ENCODE results near the gene SF3B6.

Gene SF3B6

GRCh38 chr2:24104906-24105305, 28.8 kb upstream of the SF3B6 start:
- no peak overlapping the region for H3K4me2 ChIP-seq (ENCODE audit: low read depth, low read length, poor library complexity, severe bottlenecking)
- no peak overlapping the region for H3K9ac ChIP-seq (ENCODE audit: low read length)
- no peaks in the 10 kb centered on the region for H3F3A ChIP-seq (ENCODE audit: insufficient read depth)
- no peak for TF ChIP-seq EZH2phosphoT487 (conservative IDR thresholded peaks at IDR 0.05; ENCODE audit: low read length)
- TF ChIP-seq, protein P1, sequence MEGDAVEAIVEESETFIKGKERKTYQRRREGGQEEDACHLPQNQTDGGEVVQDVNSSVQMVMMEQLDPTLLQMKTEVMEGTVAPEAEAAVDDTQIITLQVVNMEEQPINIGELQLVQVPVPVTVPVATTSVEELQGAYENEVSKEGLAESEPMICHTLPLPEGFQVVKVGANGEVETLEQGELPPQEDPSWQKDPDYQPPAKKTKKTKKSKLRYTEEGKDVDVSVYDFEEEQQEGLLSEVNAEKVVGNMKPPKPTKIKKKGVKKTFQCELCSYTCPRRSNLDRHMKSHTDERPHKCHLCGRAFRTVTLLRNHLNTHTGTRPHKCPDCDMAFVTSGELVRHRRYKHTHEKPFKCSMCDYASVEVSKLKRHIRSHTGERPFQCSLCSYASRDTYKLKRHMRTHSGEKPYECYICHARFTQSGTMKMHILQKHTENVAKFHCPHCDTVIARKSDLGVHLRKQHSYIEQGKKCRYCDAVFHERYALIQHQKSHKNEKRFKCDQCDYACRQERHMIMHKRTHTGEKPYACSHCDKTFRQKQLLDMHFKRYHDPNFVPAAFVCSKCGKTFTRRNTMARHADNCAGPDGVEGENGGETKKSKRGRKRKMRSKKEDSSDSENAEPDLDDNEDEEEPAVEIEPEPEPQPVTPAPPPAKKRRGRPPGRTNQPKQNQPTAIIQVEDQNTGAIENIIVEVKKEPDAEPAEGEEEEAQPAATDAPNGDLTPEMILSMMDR (IDR thresholded peaks at IDR 0.05; ENCODE audit: insufficient read depth, low read length, poor library complexity, severe bottlenecking) = no peak
- H3K9me3 ChIP-seq (ENCODE audit: insufficient read depth, low read length) = no peaks in the 10 kb centered on the region
- H3K9me2 ChIP-seq (replicated peaks; ENCODE audit: insufficient read depth, low read length) = no peaks in the 10 kb centered on the region
- no peak overlapping the region for H3K27ac ChIP-seq (ENCODE audit: low read depth, low read length)
- no peak overlapping the region for H3K4me3 ChIP-seq (ENCODE audit: insufficient read depth, low read length, poor library complexity, severe bottlenecking)
- no peak overlapping the region for H2AFZ ChIP-seq (ENCODE audit: low read depth, low read length, severe bottlenecking)
- no peaks in the 10 kb centered on the region for H4K20me1 ChIP-seq (ENCODE audit: low read depth, low read length)
- no peaks in the 10 kb centered on the region for H3K36me3 ChIP-seq (ENCODE audit: low read length)
- no peaks in the 10 kb centered on the region for H3K27me3 ChIP-seq (ENCODE audit: low read length)
- H3K79me2 ChIP-seq (ENCODE audit: insufficient read depth, low read length) = no peaks in the 10 kb centered on the region

DNA sequence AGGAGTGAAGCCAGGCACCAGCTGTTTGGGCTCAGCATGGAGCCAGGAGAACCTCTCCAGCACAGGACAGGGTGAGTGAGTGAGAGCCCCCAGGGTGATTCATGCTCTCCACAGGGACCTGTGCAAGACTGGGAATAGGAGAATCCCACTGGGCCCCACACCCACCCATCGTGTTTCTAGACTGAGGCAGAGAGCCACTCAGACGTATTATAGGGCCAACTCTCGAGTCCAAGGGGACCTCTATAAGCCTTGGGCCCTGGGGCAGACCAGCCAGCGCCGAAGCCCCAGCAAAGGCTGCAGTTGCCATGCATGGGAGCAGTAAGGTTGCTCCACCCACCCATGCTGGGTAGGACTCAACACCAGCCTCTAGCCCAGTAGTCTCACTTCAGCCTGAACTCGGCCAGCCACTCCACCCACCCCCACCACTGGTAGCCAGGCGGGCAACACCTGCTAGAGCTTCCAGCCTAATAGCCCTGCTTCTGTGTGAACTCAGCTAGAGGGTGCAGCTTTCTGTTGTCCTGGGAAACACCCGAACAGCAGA, 28.1 kb upstream of the SF3B6 start:
- TF ChIP-seq, protein P1 (IDR thresholded peaks at IDR 0.05; ENCODE audit: insufficient read depth, low read length, poor library complexity, severe bottlenecking) = no peak
- TF ChIP-seq EZH2phosphoT487 (conservative IDR thresholded peaks at IDR 0.05; ENCODE audit: low read length) = no peak
- H3K9me2 ChIP-seq (replicated peaks; ENCODE audit: insufficient read depth, low read length) = no peaks in the 10 kb centered on the region
- no peak overlapping the region for H3K9ac ChIP-seq (ENCODE audit: low read length)
- no peak overlapping the region for H3K4me2 ChIP-seq (ENCODE audit: low read depth, low read length, poor library complexity, severe bottlenecking)
- no peak overlapping the region for H2AFZ ChIP-seq (ENCODE audit: low read depth, low read length, severe bottlenecking)
- H3F3A ChIP-seq (ENCODE audit: insufficient read depth) = no peaks in the 10 kb centered on the region
- H3K79me2 ChIP-seq (ENCODE audit: insufficient read depth, low read length) = no peaks in the 10 kb centered on the region
- H3K36me3 ChIP-seq (ENCODE audit: low read length) = no peaks in the 10 kb centered on the region
- no peak overlapping the region for H3K4me3 ChIP-seq (ENCODE audit: insufficient read depth, low read length, poor library complexity, severe bottlenecking)
- H3K27me3 ChIP-seq (ENCODE audit: low read length) = no peaks in the 10 kb centered on the region
- no peaks in the 10 kb centered on the region for H3K9me3 ChIP-seq (ENCODE audit: insufficient read depth, low read length)
- no peaks in the 10 kb centered on the region for H4K20me1 ChIP-seq (ENCODE audit: low read depth, low read length)
- H3K27ac ChIP-seq (ENCODE audit: low read depth, low read length) = no peak overlapping the region

- Histone ChIP-seq H4K20me1 (ENCODE audit: low read depth, low read length) (no peaks in the 10 kb centered on the region), H3K27ac (ENCODE audit: low read depth, low read length) (no peak overlapping the region), H3K36me3 (ENCODE audit: low read length) (no peaks in the 10 kb centered on the region), H3K9me3 (ENCODE audit: insufficient read depth, low read length) (no peaks in the 10 kb centered on the region), H3K4me3 (ENCODE audit: insufficient read depth, low read length, poor library complexity, severe bottlenecking) (no peak overlapping the region), H3K9ac (ENCODE audit: low read length) (no peak overlapping the region), H3K4me2 (ENCODE audit: low read depth, low read length, poor library complexity, severe bottlenecking) (no peak overlapping the region), H3F3A (ENCODE audit: insufficient read depth) (no peaks in the 10 kb centered on the region), H3K79me2 (ENCODE audit: insufficient read depth, low read length) (no peaks in the 10 kb centered on the region), H3K27me3 (ENCODE audit: low read length) (no peaks in the 10 kb centered on the region), H2AFZ (ENCODE audit: low read depth, low read length, severe bottlenecking) (no peak overlapping the region), H3K9me2 (replicated peaks; ENCODE audit: insufficient read depth, low read length) (no peaks in the 10 kb centered on the region)
- no peak for TF ChIP-seq EZH2phosphoT487 (conservative IDR thresholded peaks at IDR 0.05; ENCODE audit: low read length)
- TF ChIP-seq, protein P1 (IDR thresholded peaks at IDR 0.05; ENCODE audit: insufficient read depth, low read length, poor library complexity, severe bottlenecking) = no peak
Measured at GRCh38 chr2:24102677-24103076, 26.6 kb upstream of the SF3B6 start.

All from SU-DHL-6 (cell line).